ENCODE results near the gene TEX14.
"Not testable (repeated sequence)": the region's sequence is repeated elsewhere in the genome, so short reads cannot be mapped to it uniquely, and the experiment has no call there.

Gene TEX14

DNA sequence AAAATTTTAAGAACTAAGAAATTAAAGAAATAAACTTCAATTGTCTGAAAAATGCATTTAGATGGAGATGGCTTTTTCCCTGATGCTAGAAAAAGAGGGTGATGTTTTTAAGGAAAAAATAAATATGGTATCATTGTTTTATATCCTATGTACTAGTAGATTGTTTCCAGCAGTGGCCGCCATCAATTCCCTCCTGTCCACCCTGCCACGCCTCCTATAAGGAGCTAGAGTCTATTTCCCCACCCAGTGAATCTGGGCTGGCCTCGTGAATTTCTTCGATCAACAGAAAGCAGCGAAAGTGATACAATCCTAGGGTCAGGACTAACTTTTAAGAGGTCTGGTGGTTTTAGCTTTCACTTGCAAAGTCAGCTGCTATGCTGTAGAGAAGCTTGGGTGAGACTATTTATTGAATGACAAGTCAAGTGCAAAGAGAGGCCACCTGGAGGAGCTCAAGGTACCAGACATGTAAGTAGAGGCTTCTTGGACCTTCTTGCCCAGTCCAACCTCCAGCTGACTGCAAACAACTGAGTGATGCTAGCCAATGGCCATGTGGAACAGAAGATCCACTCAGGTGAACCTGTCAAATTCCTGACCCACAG is 96.6 kb downstream of the TEX14 start:
- no peak for DNase-seq

DNA sequence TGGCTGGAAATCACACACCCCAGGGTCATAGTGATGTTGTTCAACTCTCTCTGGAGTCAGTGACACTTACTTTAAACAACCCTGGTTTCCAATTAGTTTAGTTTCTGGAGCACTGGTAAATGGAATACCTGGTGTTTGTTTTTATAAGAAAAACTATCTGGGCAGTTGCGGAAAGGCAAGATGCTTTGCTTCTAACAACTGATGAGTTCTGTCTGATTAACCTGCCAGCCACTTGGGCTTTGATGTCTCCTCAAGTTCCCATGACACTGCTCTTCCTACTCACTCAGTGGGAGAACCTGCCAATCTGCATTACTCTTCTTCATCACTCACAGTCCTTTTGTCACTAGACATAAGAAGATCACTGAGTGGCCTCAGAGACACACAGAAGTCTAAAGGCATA is 98.7 kb downstream of the TEX14 start:
- DNase-seq, result no peak

DNA sequence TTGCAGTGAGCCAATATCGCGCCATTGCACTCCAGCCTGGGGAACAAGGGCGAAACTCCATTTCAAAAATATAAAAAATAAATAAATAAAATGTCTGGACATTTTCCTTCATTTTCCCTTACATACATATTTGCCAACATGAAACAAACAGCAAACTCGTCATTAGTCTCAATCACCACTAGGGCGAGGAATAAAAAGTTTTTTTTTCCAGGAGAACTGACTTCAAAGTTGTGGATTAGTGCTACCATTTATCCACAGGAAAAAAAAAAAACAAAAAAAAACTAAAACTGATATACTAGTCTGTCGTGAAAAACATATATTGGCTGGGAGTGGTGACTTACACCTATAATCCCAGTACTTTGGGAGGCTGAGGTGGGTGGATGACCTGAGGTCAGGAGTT is 100.4 kb downstream of the TEX14 start:
- no peak for DNase-seq

DNA sequence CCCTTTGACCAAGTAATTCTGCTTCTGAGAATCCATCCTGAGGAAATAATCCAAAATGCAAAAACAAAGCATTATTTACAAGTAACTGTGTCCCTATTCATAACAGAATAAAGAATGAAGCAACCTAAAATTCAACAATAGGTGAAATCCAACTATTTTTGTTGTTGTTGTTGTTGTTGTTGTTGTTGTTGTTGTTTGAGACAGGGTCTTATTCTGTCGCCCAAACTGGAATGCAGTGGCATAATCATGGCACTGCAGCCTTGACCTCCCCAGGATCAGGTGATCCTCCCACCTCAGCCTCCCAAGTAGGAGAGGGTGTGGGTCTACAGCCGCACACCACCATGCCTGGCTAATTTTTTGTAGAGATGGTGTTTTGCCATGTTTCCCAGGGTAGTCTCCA is 101.5 kb downstream of the TEX14 start:
- no peak for DNase-seq

DNA sequence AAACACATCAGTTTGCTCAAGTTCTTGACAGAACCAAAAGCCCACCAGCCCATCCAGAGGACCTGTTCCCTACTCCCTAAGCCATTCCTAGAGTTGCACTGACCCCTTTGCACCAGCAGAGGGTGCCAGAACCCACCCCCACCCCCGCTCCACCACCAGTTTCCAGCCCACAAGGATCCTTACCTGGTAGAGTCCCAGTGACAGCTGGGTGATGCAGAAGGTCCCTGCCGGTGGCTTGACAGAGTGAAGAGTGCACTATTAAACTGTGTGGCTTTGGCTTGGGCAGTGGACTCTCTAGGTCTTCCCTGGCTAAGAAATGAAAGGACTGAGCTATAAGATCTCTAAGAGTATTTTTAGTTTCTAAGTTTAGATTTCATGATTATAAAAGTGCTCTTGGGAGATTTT is 104.1 kb downstream of the TEX14 start:
- peak; percentile 50 for DNase-seq

DNA sequence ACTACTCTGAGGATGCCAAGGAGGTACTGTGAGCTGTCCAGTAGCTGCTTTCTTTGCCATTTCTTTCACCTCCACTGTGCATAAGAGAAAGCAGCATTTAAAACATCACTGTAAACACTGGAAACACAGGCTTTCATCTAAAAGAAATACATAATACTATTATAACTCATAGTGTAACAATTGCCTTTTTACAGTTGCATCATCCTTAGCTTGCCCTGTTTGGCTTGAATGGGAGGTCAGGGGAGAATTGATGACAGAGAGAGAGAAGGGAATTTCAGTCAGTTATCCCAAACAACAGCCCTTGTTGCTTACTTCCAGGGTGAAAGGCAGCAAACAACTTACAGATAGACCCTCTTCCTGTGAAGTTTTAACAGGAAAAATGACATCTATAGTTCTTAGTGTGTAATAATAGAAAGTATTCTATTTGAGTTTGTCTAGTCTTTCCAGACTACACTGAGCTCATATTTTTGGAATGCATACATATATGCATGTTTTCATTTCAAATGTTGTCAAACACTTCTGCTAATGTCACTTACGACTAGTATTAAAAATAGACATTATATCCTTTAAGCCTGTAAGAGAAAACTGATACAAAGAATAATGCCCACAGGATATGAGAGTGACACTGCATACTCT is 105.7 kb downstream of the TEX14 start:
- no peak for DNase-seq

DNA sequence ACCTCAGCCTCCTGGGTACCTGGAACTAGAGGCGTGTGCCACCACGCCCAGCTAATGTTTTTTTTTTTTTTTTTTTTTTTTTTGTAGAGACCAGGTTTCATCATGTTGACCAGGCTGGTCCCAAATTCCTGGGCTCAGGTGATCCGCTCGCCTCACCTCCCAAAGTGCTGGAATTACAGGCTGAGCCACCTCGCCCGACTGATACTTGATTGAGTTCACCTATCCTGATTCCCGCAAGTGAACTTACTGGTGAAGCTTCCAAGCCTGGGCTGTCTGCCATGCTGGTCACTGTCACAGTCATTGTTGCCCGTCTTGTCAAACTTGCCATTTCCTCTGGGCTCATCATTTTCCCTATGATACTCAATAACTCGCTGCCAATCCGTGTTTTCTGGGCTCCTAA is 106.3 kb downstream of the TEX14 start:
- DNase-seq, result no peak

DNA sequence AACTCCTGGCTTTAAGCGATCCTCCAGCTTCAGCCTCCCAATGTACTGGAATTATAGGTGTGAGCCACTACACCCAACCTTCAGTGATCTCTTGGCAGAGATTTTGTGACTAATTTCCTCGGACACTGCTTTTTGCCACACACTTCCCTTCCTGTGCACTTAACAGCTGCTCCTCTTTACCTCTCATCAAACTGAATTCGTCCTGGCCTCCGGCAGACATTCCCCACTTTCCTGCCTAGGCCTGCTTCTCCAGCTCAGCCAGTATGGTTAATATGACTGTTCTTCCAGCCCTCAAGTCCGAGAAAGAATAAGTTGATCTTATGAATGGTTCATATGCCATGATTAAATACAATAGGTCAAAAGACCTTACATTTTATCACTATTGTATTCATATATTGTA is 108.4 kb downstream of the TEX14 start:
- no peak for DNase-seq

DNA sequence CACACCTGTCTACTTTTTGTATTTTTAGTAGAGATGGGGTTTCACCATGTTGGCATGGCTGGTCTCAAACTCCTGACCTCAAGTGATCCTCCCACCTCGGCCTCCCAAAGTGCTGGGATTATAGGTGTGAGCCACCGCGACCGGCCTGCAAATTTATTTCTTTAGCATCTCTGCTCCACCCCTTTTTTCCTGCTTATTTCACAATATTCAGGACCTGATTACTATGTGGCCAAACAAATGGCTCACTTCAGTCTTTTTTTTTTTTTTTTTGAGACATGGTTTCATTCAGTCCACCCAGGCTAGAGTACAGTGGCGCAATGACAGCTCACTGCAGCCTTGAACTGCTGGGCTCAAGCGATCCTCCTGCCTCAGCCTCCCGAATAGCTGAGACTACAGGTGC is 109.1 kb downstream of the TEX14 start:
- not testable (repeated sequence) for DNase-seq

DNA sequence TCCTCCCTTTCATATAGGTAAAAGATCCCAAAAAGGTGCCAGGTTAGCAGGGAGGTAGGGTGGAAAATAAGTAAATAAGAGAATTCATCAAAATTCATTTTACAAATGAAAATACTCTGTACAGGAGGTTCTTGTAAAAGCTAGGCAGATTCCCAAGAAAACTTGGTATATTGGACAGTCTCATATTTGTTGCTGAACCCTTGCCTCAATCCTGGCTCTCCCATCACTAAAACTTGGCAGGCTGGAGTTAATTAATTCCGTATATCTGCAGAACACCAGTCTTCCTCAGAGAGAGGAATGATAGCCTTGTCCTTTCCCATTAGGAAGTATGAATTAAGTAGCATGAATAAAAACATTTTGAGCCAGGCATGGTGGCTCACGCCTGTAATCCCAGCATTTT is 111.2 kb downstream of the TEX14 start:
- no peak for DNase-seq

DNA sequence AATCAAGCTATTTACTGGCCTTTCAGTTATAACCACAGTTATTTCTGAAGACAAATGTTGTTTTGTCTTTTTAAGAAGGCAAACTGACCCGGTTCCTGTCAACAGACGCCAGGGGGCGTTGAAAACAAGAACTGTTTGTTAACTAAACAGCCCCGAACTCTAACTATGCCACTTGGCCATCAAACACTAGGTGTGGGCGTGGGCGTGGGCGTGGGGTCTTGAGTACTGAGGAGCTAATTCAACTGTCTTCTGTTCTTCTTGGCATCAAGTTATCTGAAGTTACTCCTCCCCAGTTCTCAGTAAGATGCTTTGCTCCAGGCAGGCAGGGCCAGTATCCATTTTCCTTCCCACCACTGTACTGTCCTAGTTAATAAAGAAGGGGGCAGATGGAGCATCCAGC is 114.1 kb downstream of the TEX14 start:
- DNase-seq, result peak; percentile 57

DNA sequence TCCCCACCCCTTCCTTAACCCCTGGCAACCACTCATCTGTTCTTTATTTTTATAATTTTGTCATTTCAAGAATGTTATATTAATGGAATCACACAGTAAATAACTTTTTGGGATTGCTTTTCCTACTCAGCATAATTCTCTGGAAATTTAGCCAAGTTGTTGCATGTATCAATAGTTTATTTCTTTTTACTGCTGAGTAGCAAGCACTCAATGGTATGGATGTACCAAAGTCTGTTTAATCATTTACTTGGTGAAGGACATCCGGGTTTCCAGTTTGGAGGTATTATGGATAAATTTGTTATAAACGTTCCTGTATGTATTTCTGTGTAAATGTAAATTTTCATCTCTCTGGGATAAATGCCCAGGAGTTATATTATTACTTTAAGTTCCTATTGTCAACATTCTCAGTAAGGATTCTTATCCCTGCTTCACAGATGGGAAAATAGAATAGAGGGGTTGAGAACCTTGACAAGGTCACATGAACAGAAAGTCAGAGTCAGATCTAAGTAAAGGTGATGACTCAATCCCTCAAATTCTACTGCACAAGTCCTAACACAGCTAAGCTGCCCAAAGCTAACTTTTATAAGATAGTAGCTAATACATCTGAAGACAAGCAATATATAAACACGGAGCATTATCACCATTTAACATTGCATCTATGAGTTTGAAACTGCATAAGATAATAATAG is 115.0 kb downstream of the TEX14 start:
- DNase-seq, result no peak

DNA sequence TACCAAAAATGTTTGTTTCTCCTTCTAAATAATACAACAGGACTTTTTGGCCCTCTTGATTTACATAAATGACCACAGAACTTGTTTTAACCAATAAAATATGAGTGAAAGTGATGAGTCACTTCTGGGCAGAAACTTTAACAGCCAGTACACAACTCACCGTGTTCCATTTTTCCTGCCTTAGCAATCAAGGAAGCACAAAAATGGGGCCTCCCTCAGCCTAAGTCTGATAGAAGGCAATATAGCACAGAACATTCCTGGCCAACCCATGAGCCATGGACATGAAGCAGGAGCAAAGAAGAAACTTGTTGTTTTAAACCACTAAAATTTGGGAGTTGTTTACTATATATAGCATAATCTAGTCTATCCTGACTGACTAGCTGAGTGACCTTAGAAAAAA is 116.3 kb downstream of the TEX14 start:
- DNase-seq, result no peak

DNA sequence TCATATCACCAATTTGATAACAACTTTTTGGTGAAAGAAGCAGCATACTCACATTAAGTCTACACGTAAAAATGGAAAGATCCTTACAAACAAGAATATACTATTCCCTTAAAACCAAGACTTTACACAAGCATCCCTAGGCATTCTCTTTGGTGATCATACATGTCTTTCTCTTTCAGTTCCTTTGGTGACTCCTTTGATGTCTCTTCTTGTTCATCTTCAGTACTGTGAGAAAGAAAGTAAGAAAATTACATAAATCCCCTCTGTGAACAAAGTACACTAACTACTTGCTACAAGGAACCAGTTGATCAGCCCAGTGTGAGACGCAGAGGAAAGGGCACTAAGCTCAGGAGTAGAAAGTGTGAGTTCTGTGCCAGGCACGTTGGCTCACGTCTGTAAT is 117.8 kb downstream of the TEX14 start:
- no peak for DNase-seq

DNA sequence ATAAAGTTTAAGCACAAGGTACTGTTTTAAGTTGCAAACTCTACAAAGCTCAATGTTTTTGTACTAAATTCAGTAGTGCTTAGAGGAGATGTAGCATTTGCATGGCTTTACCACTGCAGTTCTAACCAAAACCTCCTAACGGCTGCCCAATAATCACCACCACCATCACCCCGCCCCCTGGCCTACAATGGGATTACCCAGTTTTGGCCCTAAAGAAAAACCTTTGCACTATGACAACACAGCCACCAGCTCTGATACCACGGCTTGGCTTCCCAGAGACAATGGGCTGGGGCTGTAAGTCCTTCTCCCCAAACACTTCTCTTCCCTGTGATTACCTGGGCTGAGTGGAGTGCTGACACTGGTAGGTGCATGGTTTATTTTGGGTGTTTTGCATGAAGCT is 119.0 kb downstream of the TEX14 start:
- DNase-seq, result no peak

DNA sequence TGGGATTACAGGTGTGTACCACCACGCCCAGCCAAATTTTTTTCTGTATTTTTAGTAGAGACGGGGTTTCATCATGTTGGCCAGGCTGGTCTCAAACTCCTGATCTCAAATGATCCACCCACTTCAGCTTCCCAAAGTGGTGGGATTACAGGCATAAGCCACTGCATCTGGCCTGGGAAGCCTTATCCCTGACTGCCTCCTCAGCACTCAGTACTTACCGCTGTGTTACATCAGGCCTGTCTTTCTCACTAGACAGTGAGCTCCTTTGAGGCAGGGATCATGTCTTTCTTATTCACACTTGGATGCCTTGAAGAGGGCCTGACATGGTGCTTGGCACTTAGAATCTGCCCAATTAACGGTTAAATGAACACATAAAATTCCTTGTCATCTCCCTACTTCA is 121.1 kb downstream of the TEX14 start:
- no peak for DNase-seq

DNA sequence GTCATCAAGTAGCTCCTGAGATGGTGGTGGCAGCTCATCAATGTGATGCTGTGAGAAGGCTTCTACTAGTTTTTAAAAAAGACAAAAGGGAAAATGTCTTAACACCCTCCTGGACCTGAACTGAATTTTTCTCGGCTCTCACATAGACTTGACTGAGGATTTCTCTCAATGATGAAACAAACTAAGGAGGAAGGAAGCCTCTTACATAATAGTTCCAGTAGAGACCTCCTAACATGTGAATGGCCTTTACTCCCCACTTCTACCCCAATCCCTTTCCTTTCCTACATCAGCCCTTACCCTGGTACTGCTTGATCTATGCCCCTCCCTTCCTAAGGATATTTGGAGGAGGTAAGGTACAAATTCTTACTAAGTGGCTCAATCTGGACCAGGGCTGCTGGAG is 122.6 kb downstream of the TEX14 start:
- no peak for DNase-seq

DNA sequence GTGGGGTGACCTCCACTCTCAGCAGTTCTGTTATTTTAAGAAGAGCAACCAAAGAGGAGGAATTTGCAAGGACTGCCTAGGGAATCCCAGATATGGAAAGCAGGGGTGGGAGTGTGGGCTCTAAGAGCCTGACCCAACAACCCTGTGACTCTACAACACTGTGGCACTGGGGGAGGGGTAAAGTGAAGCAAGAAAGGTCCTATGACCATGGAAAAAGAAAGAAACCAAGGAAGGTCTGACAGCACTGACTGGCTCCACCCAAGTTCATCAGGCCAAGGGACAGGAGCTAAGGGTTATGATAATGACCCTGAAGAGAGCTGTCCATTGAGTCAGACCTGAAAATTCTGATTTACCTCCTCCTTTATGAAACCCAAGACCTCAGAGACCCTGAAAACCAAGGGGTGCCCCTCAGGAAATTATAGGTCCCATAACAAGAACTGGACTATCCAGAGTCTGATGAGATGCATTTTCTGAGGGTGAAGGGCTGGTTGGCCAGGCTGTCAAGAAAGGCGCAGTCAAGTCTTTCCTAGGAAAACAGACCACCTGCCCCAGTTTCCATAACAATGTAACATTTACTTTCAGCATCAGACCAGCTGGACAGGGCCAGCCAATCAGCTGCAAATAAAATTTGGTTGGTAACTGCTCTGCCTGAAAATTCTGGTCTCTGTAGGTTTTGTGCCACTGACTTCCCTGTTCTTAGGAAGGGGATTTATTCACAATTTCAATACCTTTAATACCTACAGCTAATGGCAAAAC is 123.6 kb downstream of the TEX14 start:
- DNase-seq, result no peak

DNA sequence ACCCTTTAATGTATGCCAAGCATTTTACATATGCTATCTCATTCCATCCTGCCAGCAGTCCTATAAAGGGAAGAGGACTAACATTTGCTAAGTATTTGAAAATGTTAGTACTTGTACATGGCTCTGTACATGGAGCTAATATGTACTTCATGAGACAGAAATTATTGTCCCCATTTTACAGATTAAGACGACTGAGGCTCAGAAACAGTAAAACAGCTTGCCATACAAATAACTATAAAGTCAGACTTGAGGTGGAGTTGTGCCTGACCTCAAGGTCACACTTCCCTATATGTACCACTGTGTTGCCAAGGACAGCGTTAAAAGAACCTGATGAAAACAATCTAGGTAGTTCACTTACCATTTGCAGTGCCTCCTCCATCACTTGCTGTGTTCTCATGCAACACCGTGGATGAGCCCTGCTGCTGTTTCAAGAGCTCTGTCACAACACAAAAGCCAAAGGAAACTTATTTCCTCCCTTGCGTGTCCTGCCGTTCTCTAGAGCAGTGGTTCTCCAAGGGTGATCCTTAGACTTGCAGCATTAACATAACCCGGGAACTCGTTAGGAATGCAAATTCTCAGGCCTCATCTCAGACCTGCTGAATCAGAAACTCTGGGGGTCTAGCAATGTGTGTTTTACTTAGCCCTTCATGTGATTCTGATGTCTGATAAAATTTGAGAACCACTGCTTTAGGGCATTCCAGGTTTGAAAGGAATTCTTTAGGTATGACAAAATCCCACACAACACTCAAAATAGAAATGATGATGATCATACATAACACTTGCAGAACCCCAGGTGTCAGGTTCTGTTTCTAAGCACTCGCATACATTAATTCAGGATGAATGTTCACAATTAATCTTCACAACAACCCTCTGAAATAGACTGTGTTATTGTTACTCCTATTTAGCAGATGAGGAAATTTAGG is 126.2 kb downstream of the TEX14 start:
- no peak for DNase-seq

DNA sequence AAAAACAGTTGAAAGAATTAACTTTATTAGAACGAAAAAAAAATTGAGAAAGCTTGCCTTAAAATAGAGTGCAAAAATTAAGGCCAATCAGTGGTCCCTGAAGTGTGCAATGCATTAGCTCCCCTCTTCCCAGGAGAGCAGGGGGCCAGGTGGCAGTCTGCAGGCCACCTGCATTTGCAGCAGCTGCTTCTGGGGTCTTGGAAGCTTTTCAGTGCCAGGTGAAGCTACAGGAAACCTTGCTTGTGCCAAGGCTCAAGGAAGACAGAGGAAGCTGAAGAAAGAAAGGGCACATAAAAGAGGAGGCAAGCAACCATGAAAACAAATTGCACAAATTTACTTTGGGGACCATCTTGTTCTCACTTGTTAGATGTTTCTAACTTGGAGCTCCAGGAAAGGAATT is 126.9 kb downstream of the TEX14 start:
- no peak for DNase-seq

DNA sequence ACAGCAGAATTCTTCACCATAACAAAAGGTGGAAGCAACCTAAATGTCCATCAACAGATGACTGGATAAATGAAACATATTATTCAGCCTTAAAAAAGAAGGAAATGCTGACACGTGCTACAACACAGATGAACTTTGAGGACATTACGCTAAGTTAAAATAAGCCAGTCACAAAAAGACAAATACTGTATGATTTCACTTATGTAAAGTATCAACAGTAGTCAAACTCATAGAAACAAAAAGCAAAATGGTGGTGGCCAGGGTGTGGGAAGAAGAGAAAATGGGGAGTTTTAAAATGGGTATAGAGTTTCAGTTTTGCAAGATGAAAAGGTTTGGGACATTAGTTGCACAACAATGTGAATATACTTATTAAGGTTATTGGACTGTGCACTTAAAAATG is 127.6 kb downstream of the TEX14 start:
- no peak for DNase-seq

DNA sequence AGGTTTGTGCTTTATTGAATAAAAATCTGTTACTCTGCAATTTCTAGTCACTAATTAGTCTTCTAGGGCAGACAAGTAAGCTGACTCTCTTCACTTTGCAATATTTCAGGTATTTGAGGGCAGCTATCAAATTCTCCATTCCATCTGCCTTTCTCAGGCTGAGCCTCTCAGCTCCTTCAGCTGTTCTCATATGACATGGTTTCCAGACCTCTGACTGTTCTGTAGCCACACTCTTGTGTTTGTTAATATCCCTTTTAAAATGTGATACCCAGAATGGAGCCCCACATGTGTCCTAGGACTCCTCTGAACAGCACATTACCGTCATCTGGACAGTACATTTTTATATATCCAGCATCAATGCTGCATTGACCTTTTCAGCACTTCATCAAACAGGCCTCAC is 131.3 kb downstream of the TEX14 start:
- no peak for DNase-seq

DNA sequence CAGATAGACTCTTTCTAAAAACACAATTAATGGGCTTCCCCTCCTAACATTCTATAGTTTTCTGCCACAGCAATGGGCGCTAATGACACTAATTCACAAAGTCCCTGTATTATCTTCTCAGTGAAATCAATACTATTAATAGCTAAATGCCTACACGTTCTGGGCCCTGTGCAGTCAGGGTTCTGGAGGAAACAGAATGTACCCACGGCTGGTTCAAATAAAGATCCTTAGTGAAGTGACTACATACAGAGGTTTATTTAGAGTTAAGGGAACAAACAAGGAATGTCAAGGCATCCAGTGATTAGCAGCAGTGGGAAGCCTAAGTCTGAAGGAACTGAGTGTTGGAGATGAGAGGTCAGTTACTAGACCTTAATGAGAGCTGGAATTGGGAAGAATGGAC is 133.9 kb downstream of the TEX14 start:
- DNase-seq, result no peak
